ENCODE data around the gene PEG3.

DNA sequence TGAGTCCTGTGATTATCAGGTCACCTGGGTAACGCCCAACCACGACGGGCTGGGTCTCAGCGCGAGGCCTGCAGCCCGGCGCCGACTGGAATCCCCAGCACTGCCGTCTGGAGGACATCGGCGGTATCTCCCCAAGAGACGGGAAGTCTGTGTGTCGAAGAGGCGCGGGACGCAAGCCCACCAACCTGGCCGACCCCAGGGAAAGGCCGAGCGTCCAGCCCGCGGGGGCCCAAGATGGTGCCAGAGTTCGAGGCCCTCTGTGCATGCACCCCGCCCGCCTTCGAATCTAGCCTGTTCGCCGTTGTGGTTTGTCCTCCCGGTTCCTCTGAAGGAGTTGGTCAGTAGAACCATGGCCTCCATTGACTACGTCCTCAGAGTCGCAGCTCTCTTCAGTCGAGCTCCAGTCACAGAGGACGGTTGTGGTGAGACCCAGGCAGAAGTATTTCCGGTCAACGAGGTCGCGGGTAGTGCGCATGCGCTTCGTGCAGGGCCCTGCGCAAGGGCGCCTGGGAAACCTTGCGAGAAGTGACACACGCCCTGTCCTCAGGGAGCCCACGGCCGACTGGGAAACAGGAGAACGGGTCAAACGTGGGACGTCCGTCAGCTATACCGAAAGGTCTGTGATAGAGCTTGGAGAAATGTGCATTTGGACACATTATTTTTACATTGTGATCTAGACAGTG, 24.1 kb upstream of the PEG3 start:
- TF ChIP-seq, protein P1, sequence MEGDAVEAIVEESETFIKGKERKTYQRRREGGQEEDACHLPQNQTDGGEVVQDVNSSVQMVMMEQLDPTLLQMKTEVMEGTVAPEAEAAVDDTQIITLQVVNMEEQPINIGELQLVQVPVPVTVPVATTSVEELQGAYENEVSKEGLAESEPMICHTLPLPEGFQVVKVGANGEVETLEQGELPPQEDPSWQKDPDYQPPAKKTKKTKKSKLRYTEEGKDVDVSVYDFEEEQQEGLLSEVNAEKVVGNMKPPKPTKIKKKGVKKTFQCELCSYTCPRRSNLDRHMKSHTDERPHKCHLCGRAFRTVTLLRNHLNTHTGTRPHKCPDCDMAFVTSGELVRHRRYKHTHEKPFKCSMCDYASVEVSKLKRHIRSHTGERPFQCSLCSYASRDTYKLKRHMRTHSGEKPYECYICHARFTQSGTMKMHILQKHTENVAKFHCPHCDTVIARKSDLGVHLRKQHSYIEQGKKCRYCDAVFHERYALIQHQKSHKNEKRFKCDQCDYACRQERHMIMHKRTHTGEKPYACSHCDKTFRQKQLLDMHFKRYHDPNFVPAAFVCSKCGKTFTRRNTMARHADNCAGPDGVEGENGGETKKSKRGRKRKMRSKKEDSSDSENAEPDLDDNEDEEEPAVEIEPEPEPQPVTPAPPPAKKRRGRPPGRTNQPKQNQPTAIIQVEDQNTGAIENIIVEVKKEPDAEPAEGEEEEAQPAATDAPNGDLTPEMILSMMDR (conservative IDR thresholded peaks at IDR 0.05; ENCODE audit: low read depth, low read length) = no peak
- TF ChIP-seq EZH2 (IDR thresholded peaks at IDR 0.05; ENCODE audit: borderline replicate concordance, low read depth, low read length, poor library complexity, severe bottlenecking) = no peak

Data from A673 (cell line).